H7 (cell line): ENCODE results near the gene RPL18. TPM values are rescaled to one million over a fixed set of nuclear protein-coding genes. Genes with fewer than 3 reads are reported as not detected.
A peak's percentile ranks its signal among the peaks of the same experiment; 100 is the strongest.
"Not testable (repeated sequence)": the region's sequence is repeated elsewhere in the genome, so short reads cannot be mapped to it uniquely, and the experiment has no call there.

ENCODE experiments used
- DNase-seq: peaks from one replicate; pipeline ENCODE4 v3.0.0; 2012
- H3K27me3 ChIP-seq: 2 replicates; pipeline ENCODE4 v1.6.0; 2011; ENCODE audit warnings: mild to moderate bottlenecking, low read length; ENCODE audit not compliant: control insufficient read depth, insufficient read depth
- H3K36me3 ChIP-seq: replicated peaks from 2 replicates; pipeline ENCODE4 v1.5.1; 2011; ENCODE audit warnings: low read length; ENCODE audit not compliant: control insufficient read depth, insufficient read depth
- H3K4me3 ChIP-seq: 2 replicates; pipeline ENCODE4 v1.5.1; 2011; ENCODE audit warnings: low read depth, mild to moderate bottlenecking, control low read depth, low read length, moderate library complexity; ENCODE audit not compliant: insufficient read depth
- total RNA-seq: library from RNA; depleted of rRNA; stranded (reverse); fragments of >200 nt; shearing (Covaris generic); gene quantifications from 2 replicates; pipeline ENCODE4 v1.2.3, GENCODE V29; 2014

The RPL18 gene
- total RNA-seq, 1 experiment from 2014 or later = 5,156 TPM

DNA sequence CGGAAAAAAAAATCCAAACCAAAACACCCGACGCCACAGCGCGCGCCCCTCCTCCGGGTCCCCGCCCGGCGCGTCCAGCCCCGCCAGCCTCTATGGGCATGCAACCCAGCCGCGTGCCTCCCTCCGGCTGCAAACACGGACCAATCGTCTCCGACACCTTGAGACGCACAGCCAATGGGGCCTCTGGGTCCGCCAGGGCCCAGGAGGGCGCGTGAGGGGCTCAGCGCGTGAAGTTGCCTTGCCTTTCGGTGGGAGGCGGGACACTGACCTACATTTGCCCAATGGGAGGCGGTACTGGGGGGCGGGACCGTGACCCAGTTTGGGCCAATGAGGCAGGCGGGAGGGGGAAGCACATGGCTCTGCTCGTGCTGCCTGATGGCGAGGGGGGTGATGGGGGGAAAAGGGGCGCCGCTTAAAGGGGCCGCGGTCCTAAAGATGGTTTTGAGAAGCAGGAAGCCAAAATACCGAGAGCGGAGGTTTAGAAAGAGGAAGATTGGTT, 18.5 kb upstream of the RPL18 start:
- Histone ChIP-seq H3K27me3 (peaks cover 28% of the 10 kb centered on the region), H3K4me3 (peak overlapping the region; percentile 67), H3K36me3 (peaks cover 2% of the 10 kb centered on the region)
- DNase-seq = peak; percentile 98

DNA sequence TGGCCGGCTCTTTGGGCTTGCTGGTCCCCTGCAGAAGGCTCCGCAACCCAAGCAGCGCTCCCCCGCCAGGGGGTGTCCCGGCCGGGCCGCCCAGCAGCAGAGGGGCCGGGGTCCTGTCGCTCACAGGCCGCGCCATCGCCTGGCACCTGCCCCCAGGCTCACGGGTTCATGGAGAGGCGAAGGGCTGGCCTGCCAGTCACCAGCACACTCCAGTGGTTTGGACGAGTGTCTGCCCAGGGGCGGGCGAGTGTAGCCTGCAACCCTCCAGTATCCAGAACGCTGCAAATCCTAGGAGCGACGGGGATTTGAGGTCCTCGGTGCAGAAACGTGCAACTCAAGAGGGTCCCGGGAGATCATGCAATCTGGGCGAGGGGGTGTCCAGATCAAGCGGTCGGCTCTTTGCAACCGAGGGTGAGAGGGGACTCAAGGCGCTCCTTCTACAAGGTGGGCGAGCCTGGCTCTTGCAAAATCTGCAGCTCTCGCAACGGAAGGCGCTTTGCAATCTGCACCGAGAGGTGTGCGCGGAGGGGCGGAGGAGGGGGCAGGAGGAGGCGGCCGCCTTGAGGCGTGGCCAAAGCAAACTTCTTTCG, 18.0 kb upstream of the RPL18 start, which contains the start of gene DBP:
TSS of gene DBP (minus strand) at position 521 of the 590 bp plus-strand sequence. CDS start at position 136, 385 bp downstream.
- peak; percentile 78 for DNase-seq
- peaks cover 28% of the 10 kb centered on the region for H3K27me3 ChIP-seq
- H3K4me3 ChIP-seq = peak within 1 kb of the TSS; percentile 67
- peaks cover 2% of the 10 kb centered on the region for H3K36me3 ChIP-seq

- peak; percentile 68 for DNase-seq
- Histone ChIP-seq H3K4me3 (peak overlapping the region; percentile 67), H3K27me3 (peaks cover 26% of the 10 kb centered on the region), H3K36me3 (peaks cover 2% of the 10 kb centered on the region)
Observed at GRCh38 chr19:48635966-48636858, 17.2 kb upstream of the RPL18 start.

DNA sequence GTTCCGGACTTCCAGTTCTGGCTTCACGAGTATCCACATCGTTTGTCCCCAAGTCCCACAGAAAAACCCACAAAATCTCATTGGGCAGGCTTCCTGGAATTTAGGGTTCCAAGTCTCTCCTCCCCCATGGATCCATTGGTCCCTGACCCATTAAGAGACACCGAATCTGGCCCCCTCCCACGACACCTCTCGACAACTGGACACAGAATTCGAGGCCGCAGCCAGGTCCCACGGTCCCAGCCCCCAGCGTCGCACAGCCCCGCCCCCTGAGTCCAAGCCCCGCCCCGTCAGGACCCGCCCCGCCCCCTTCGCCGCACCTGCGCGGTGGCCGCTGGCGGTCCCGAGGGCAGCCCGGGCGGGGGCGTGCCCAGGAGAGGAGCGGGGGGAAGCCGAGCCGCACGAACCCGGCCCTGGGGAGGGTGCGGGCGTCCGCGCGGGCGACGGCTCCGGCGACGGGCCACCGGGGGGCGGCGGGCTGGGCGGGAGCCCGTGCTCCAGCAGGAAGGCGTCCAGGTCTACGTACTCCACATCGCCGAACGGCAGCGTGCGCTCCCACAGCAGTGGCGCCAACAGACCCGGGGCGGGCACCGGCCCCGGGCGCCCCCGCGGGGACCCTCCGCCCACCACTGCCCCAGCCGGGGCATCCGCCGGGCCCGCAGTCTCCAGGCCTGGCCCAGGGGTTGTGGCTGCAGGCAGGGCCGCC, 16.4 kb upstream of the RPL18 start:
- Histone ChIP-seq H3K4me3 (peak overlapping the region; percentile 67), H3K36me3 (peaks cover 2% of the 10 kb centered on the region), H3K27me3 (peaks cover 26% of the 10 kb centered on the region)
- peak; percentile 98 for DNase-seq

GRCh38 chr19:48634424-48635262, 15.7 kb upstream of the RPL18 start:
- peak overlapping the region; percentile 26 for H3K4me3 ChIP-seq
- peaks cover 2% of the 10 kb centered on the region for H3K36me3 ChIP-seq
- peak; percentile 96 for DNase-seq
- peaks cover 21% of the 10 kb centered on the region for H3K27me3 ChIP-seq

DNA sequence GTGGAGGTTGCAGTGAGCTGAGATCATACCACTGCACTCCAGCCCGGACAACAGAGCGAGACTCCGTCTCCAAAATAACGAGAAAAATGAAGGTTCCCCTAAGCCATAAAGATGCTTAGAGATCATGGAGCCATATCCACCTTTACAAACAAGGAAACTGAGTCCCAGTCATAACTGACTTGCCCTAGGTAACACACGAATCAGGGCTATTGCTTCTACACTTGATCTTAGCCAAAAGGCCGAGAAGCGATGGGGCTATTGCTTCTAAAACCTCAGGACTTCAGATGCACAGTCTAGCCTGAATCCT, 15.0 kb upstream of the RPL18 start:
- H3K36me3 ChIP-seq = peaks cover 2% of the 10 kb centered on the region
- peaks cover 15% of the 10 kb centered on the region for H3K27me3 ChIP-seq
- 0 out of 2 replicates have a peak overlapping the region, but pooled peaks have one; percentile 4 for H3K4me3 ChIP-seq
- DNase-seq = no peak

- Histone ChIP-seq H3K4me3 (no peak overlapping the region), H3K36me3 (peaks cover 2% of the 10 kb centered on the region), H3K27me3 (peaks cover 15% of the 10 kb centered on the region)
- DNase-seq = peak; percentile 4
Observed at GRCh38 chr19:48633148-48634035, 14.4 kb upstream of the RPL18 start.

DNA sequence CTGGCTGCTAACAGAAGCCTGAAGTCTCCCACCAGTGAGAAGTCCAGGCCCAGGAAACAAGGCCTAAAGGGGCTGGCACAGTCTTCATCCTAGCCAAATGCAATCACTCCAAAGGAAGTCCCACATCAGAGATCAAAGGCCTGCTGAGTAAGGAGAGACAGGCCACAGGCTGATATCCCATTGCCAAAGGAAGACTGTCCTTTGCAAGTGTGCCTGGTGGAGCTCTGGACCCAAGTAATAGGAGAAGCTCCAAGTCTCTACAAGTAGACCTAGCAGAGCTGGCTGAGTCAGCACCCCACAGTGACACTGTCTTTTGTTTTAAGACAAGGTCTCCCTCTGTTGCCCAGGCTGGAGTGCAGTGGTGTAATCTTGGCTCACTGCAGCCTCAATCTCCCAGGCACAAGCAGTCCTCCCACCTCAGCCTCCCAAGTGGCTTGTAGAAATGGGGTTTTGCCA, 13.7 kb upstream of the RPL18 start:
- Histone ChIP-seq H3K36me3 (peaks cover 2% of the 10 kb centered on the region), H3K27me3 (peaks cover 15% of the 10 kb centered on the region), H3K4me3 (no peak overlapping the region)
- no peak for DNase-seq

GRCh38 chr19:48632286-48632685, 13.3 kb upstream of the RPL18 start:
- not testable (repeated sequence) for DNase-seq, H3K36me3 ChIP-seq
- H3K27me3 ChIP-seq = peaks cover 15% of the 10 kb centered on the region

GRCh38 chr19:48631225-48631624, 12.2 kb upstream of the RPL18 start:
- peak overlapping the region; percentile 50; the same call in 1 of the 2 replicates for H3K4me3 ChIP-seq
- peaks cover 2% of the 10 kb centered on the region for H3K36me3 ChIP-seq

More at GRCh38 chr19:48632286-48632685, 13.3 kb upstream of the RPL18 start:
- not testable (repeated sequence) for H3K4me3 ChIP-seq

DNA sequence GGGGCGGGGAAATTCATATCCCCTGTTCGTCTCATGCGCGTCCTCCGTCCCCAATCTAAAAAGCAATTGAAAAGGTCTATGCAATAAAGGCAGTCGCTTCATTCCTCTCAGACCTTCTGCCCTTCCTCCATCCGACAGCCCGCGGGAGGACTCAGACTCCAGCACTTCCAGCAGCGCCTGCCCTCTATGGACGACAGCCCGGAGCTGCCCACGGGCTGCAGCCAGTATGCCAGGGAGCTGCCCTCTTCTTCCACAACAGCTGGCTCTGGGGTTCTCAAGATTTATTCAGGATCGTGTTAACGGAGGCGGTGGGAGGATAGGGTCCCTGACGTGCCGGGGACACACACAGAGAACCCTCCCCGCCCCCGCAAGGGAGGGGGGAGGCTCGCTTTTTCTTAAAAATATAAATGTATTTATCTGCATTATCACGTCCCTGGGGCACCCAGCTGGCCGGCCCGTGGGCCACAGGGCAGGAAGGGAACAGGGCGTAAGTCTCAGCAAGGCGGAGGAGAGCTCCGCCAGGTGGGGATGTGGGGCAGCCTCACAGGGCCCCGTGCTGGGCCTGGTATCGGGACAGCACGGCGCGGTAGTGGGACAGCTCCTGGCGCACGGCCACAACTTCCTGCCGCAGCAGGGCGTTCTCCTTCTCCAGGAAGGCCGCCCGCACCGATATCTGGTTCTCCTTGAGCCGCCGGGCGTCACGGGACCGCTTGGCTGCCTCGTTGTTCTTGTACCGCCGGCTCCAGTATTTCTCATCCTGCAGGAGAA, 11.5 kb upstream of the RPL18 start:
- Histone ChIP-seq H3K4me3 (peak overlapping the region; percentile 50), H3K27me3 (no peaks in the 10 kb centered on the region), H3K36me3 (peaks cover 2% of the 10 kb centered on the region)
- DNase-seq = peak; percentile 84

More at GRCh38 chr19:48631225-48631624, 12.2 kb upstream of the RPL18 start:
- peaks cover 6% of the 10 kb centered on the region for H3K27me3 ChIP-seq
- DNase-seq = no peak

GRCh38 chr19:48629599-48630295, 10.8 kb upstream of the RPL18 start:
- Histone ChIP-seq H3K4me3 (peak overlapping the region; percentile 50), H3K36me3 (peaks cover 2% of the 10 kb centered on the region), H3K27me3 (no peaks in the 10 kb centered on the region)
- DNase-seq = peak; percentile 97
